ENCODE measurements around the gene SDCCAG8. TPM values are rescaled to one million over a fixed set of nuclear protein-coding genes. Genes with fewer than 3 reads are reported as not detected.

The SDCCAG8 gene
- total RNA-seq, 2 donors from 2014 or later, result 30.1 to 37.3 TPM

GRCh38 chr1:243408479-243408878 is 152.6 kb downstream of the SDCCAG8 start:
- DNase-seq (ENCODE audit: low spot score in 2 of 2), result no peak
- Mint-ChIP-seq H3K9me3 (no peaks in the 10 kb centered on the region), H3K27ac (no peak overlapping the region), H3K36me3 (no peaks in the 10 kb centered on the region)
- ATAC-seq, result no peak

- no peaks in the 10 kb centered on the region for H3K9me3 Mint-ChIP-seq
- no peak for DNase-seq (ENCODE audit: low spot score in 2 of 2)
- no peak for ATAC-seq
- no peak overlapping the region for H3K27ac Mint-ChIP-seq
- no peaks in the 10 kb centered on the region for H3K36me3 Mint-ChIP-seq
Observed at GRCh38 chr1:243409284-243409683, 153.4 kb downstream of the SDCCAG8 start.

- Mint-ChIP-seq H3K27ac (no peak overlapping the region), H3K9me3 (no peaks in the 10 kb centered on the region), H3K36me3 (no peaks in the 10 kb centered on the region)
- ATAC-seq (no peak), DNase-seq (ENCODE audit: low spot score in 2 of 2) (no peak)
Observed at GRCh38 chr1:243411472-243411871, 155.6 kb downstream of the SDCCAG8 start.

- no peak for ATAC-seq
- H3K9me3 Mint-ChIP-seq, result no peaks in the 10 kb centered on the region
- no peak for DNase-seq (ENCODE audit: low spot score in 2 of 2)
- peaks cover 2% of the 10 kb centered on the region in 2 donors for H3K36me3 Mint-ChIP-seq
- peak overlapping the region in 1 of 2 donors; percentile 2 for H3K27ac Mint-ChIP-seq
Observed at GRCh38 chr1:243413431-243414151, 157.8 kb downstream of the SDCCAG8 start.

- no peak for DNase-seq (ENCODE audit: low spot score in 2 of 2)
- Mint-ChIP-seq H3K9me3 (no peaks in the 10 kb centered on the region), H3K36me3 (peaks cover 7 to 8% of the 10 kb centered on the region in 2 donors), H3K27ac (peak overlapping the region in 1 of 2 donors; percentile 2)
- no peak for ATAC-seq
Observed at GRCh38 chr1:243414152-243414494, 158.3 kb downstream of the SDCCAG8 start.

- ATAC-seq, result peak; percentile 22 to 36
- DNase-seq (ENCODE audit: low spot score in 2 of 2), result no peak
- Mint-ChIP-seq H3K9me3 (no peaks in the 10 kb centered on the region), H3K27ac (peak overlapping the region in 1 of 2 donors; percentile 56), H3K36me3 (peaks cover 7 to 8% of the 10 kb centered on the region in 2 donors)
Observed at GRCh38 chr1:243415663-243416408, 160.0 kb downstream of the SDCCAG8 start.

GRCh38 chr1:243416495-243416894 is 160.7 kb downstream of the SDCCAG8 start:
- Mint-ChIP-seq H3K36me3 (peaks cover 7 to 8% of the 10 kb centered on the region in 2 donors), H3K9me3 (no peaks in the 10 kb centered on the region), H3K27ac (peak overlapping the region in 1 of 2 donors; percentile 65)
- peak; percentile 81 to 97 for ATAC-seq
- no peak for DNase-seq (ENCODE audit: low spot score in 2 of 2)

- ATAC-seq (no peak), DNase-seq (ENCODE audit: low spot score in 2 of 2) (no peak)
- Mint-ChIP-seq H3K9me3 (no peaks in the 10 kb centered on the region), H3K27ac (no peak overlapping the region), H3K36me3 (peaks cover 7 to 8% of the 10 kb centered on the region in 2 donors)
Observed at GRCh38 chr1:243420016-243420945, 164.4 kb downstream of the SDCCAG8 start.

GRCh38 chr1:243420946-243421685 is 165.3 kb downstream of the SDCCAG8 start:
- no peaks in the 10 kb centered on the region for H3K9me3 Mint-ChIP-seq
- no peak for DNase-seq (ENCODE audit: low spot score in 2 of 2)
- peak overlapping the region in 1 of 2 donors; percentile 2 for H3K27ac Mint-ChIP-seq
- peaks cover 7 to 8% of the 10 kb centered on the region in 2 donors for H3K36me3 Mint-ChIP-seq
- no peak for ATAC-seq

GRCh38 chr1:243421784-243422183 is 165.9 kb downstream of the SDCCAG8 start:
- DNase-seq (ENCODE audit: low spot score in 2 of 2), result peak in 1 of 2 donors; percentile 52
- no peaks in the 10 kb centered on the region for H3K9me3 Mint-ChIP-seq
- H3K36me3 Mint-ChIP-seq, result peaks cover 7 to 8% of the 10 kb centered on the region in 2 donors
- H3K27ac Mint-ChIP-seq, result peak overlapping the region in 1 of 2 donors; percentile 2
- peak; percentile 99 for ATAC-seq

- Mint-ChIP-seq H3K9me3 (no peaks in the 10 kb centered on the region), H3K36me3 (peaks cover 7 to 8% of the 10 kb centered on the region in 2 donors), H3K27ac (no peak overlapping the region)
- no peak for DNase-seq (ENCODE audit: low spot score in 2 of 2)
- ATAC-seq, result no peak
Observed at GRCh38 chr1:243422362-243422761, 166.5 kb downstream of the SDCCAG8 start.

- DNase-seq (ENCODE audit: low spot score in 2 of 2) (no peak), ATAC-seq (no peak)
- Mint-ChIP-seq H3K27ac (no peak overlapping the region), H3K9me3 (no peaks in the 10 kb centered on the region), H3K36me3 (peaks cover 4 to 6% of the 10 kb centered on the region in 2 donors)
Observed at GRCh38 chr1:243428084-243428483, 172.2 kb downstream of the SDCCAG8 start.

- H3K36me3 Mint-ChIP-seq, result peaks cover 4 to 6% of the 10 kb centered on the region in 2 donors
- DNase-seq (ENCODE audit: low spot score in 2 of 2) (no peak), ATAC-seq (no peak)
- no peak overlapping the region for H3K27ac Mint-ChIP-seq
- H3K9me3 Mint-ChIP-seq, result no peaks in the 10 kb centered on the region
Observed at GRCh38 chr1:243428617-243429342, 172.9 kb downstream of the SDCCAG8 start.

GRCh38 chr1:243431591-243431990 is 175.8 kb downstream of the SDCCAG8 start:
- DNase-seq (ENCODE audit: low spot score in 2 of 2), result no peak
- no peak for ATAC-seq
- Mint-ChIP-seq H3K27ac (no peak overlapping the region), H3K36me3 (peaks cover 4 to 6% of the 10 kb centered on the region in 2 donors), H3K9me3 (no peaks in the 10 kb centered on the region)

- Mint-ChIP-seq H3K9me3 (no peaks in the 10 kb centered on the region), H3K36me3 (peaks cover 4 to 6% of the 10 kb centered on the region in 2 donors), H3K27ac (no peak overlapping the region)
- DNase-seq (ENCODE audit: low spot score in 2 of 2) (no peak), ATAC-seq (no peak)
Observed at GRCh38 chr1:243432136-243432535, 176.3 kb downstream of the SDCCAG8 start.
